Right hindlimb (tissue), 1 donor: Measurements from ENCODE around the gene BLNK.
"Not testable (repeated sequence)": the region's sequence is repeated elsewhere in the genome, so short reads cannot be mapped to it uniquely, and the experiment has no call there.

ENCODE experiments used
- DNase-seq: peaks from one replicate; pipeline ENCODE4 v3.0.0-alpha.2; 2018

Gene BLNK

GRCh38 chr10:96271016-96271815 lies at the start of gene BLNK:
Gene BLNK, minus strand, starts transcription at chr10:96271569. Its CDS starts 171 bp downstream, at chr10:96271398.
- DNase-seq: peak; percentile 49

- no peak for DNase-seq
Observed at GRCh38 chr10:96319754-96320474, 48.5 kb upstream of the BLNK start.

GRCh38 chr10:96317067-96317833 lies 45.9 kb upstream of the BLNK start:
- no peak for DNase-seq

- DNase-seq: no peak
Observed at GRCh38 chr10:96313344-96313743, 42.0 kb upstream of the BLNK start.

- no peak for DNase-seq
Observed at GRCh38 chr10:96311180-96311715, 39.9 kb upstream of the BLNK start.

- no peak for DNase-seq
Observed at GRCh38 chr10:96310321-96310669, 38.9 kb upstream of the BLNK start.

- DNase-seq: no peak
Observed at GRCh38 chr10:96309628-96310320, 38.4 kb upstream of the BLNK start.

- DNase-seq: not testable (repeated sequence)
Observed at GRCh38 chr10:96308854-96309253, 37.5 kb upstream of the BLNK start.

GRCh38 chr10:96306516-96306915 lies 35.1 kb upstream of the BLNK start:
- DNase-seq: peak; percentile 51

- DNase-seq: no peak
Observed at GRCh38 chr10:96305019-96305418, 33.6 kb upstream of the BLNK start.

GRCh38 chr10:96304230-96304629 lies 32.9 kb upstream of the BLNK start, which contains the start of gene DNTT:
Gene DNTT, plus strand, starts transcription at chr10:96304434. Its CDS starts 64 bp downstream, at chr10:96304498.
- DNase-seq: no peak

- DNase-seq: no peak
Observed at GRCh38 chr10:96301616-96302015, 30.2 kb upstream of the BLNK start.

- no peak for DNase-seq
Observed at GRCh38 chr10:96299383-96299782, 28.0 kb upstream of the BLNK start.

GRCh38 chr10:96298362-96298761 lies 27.0 kb upstream of the BLNK start:
- DNase-seq: no peak

- no peak for DNase-seq
Observed at GRCh38 chr10:96297486-96297885, 26.1 kb upstream of the BLNK start.

- DNase-seq: no peak
Observed at GRCh38 chr10:96295475-96295874, 24.1 kb upstream of the BLNK start.

- peak; percentile 30 for DNase-seq
Observed at GRCh38 chr10:96292971-96293920, 21.9 kb upstream of the BLNK start.

GRCh38 chr10:96290368-96291133 lies 19.2 kb upstream of the BLNK start:
- no peak for DNase-seq

GRCh38 chr10:96289218-96289910 lies 18.0 kb upstream of the BLNK start:
- no peak for DNase-seq

GRCh38 chr10:96288151-96288621 lies 16.8 kb upstream of the BLNK start:
- DNase-seq: no peak
